Mucosa of rectum (tissue), 2 donors: ENCODE measurements around the gene HTT-AS.

Experiments used
- H3K27ac ChIP-seq, 2 donors: one replicate each; pipeline ENCODE4 v1.7.0; 2013; ENCODE audit warnings: inconsistent platforms in 2 of 2, low read depth in 2 of 2, low read length in 2 of 2
- H3K27me3 ChIP-seq, 2 donors: one replicate each; pipeline ENCODE4 v1.7.0; 2013; ENCODE audit warnings: low read length in 2 of 2; ENCODE audit not compliant: control insufficient read depth in 2 of 2, insufficient read depth in 2 of 2
- H3K36me3 ChIP-seq, 2 donors: one replicate each; pipeline ENCODE4 v1.7.0; 2013; ENCODE audit warnings: low read length in 2 of 2; ENCODE audit not compliant: control insufficient read depth in 2 of 2, insufficient read depth in 2 of 2
- H3K4me1 ChIP-seq, 2 donors: one replicate each; pipeline ENCODE4 v1.7.0; 2013; ENCODE audit warnings: low read length in 2 of 2, mild to moderate bottlenecking in 1 of 2; ENCODE audit not compliant: control insufficient read depth in 2 of 2, insufficient read depth in 2 of 2
- H3K4me3 ChIP-seq, 2 donors: one replicate each; pipeline ENCODE4 v1.7.0; 2013; ENCODE audit warnings: low read length in 2 of 2
- H3K9ac ChIP-seq, 2 donors: one replicate each; pipeline ENCODE4 v1.7.0; 2013; ENCODE audit warnings: low read length in 2 of 2, low read depth in 1 of 2, mild to moderate bottlenecking in 1 of 2
- H3K9me3 ChIP-seq, 2 donors: one replicate each; pipeline ENCODE4 v1.7.0; 2013; ENCODE audit warnings: low read length in 2 of 2; ENCODE audit not compliant: control insufficient read depth in 2 of 2
- donor health status: healthy.
- donor health status: Normal muscosa, but diverticular disease.

The HTT-AS gene

GRCh38 chr4:3073158-3074077 is 920 bp downstream of the HTT-AS start:
- no peaks in the 10 kb centered on the region for H3K27me3 ChIP-seq
- peak overlapping the region; percentile 72 to 76 for H3K4me3 ChIP-seq
- peak overlapping the region; percentile 71 to 72 for H3K9ac ChIP-seq
- H3K36me3 ChIP-seq: no peaks in the 10 kb centered on the region
- H3K27ac ChIP-seq: peak overlapping the region; percentile 56 to 75
- H3K4me1 ChIP-seq: peaks cover 12 to 17% of the 10 kb centered on the region in 2 donors
- no peaks in the 10 kb centered on the region for H3K9me3 ChIP-seq

GRCh38 chr4:3071811-3072210 is 2.5 kb downstream of the HTT-AS start:
- Histone ChIP-seq H3K36me3 (no peaks in the 10 kb centered on the region), H3K9me3 (no peaks in the 10 kb centered on the region), H3K27ac (no peak overlapping the region), H3K27me3 (no peaks in the 10 kb centered on the region), H3K9ac (no peak overlapping the region), H3K4me3 (no peak overlapping the region), H3K4me1 (peaks cover 12 to 16% of the 10 kb centered on the region in 2 donors)

GRCh38 chr4:3070709-3071500 is 3.4 kb downstream of the HTT-AS start:
- Histone ChIP-seq H3K27me3 (no peaks in the 10 kb centered on the region), H3K36me3 (no peaks in the 10 kb centered on the region), H3K27ac (no peak overlapping the region), H3K9ac (no peak overlapping the region), H3K4me3 (no peak overlapping the region), H3K4me1 (peaks cover 7 to 8% of the 10 kb centered on the region in 2 donors), H3K9me3 (no peaks in the 10 kb centered on the region)

GRCh38 chr4:3069661-3070199 is 4.6 kb downstream of the HTT-AS start:
- no peaks in the 10 kb centered on the region for H3K27me3 ChIP-seq
- H3K9ac ChIP-seq: no peak overlapping the region
- no peaks in the 10 kb centered on the region for H3K36me3 ChIP-seq
- H3K9me3 ChIP-seq: no peaks in the 10 kb centered on the region
- no peak overlapping the region for H3K27ac ChIP-seq
- peaks cover 4 to 6% of the 10 kb centered on the region in 2 donors for H3K4me1 ChIP-seq
- H3K4me3 ChIP-seq: no peak overlapping the region

- Histone ChIP-seq H3K27ac (no peak overlapping the region), H3K27me3 (no peaks in the 10 kb centered on the region), H3K9me3 (no peaks in the 10 kb centered on the region), H3K9ac (no peak overlapping the region), H3K4me1 (no peaks in the 10 kb centered on the region), H3K4me3 (no peak overlapping the region), H3K36me3 (no peaks in the 10 kb centered on the region)
Observed at GRCh38 chr4:3067473-3068001, 6.8 kb downstream of the HTT-AS start.

- no peaks in the 10 kb centered on the region for H3K9me3 ChIP-seq
- H3K36me3 ChIP-seq: no peaks in the 10 kb centered on the region
- no peak overlapping the region for H3K4me3 ChIP-seq
Observed at GRCh38 chr4:3066836-3067400, 7.4 kb downstream of the HTT-AS start.

GRCh38 chr4:3065551-3065950 is 8.8 kb downstream of the HTT-AS start:
- H3K9ac ChIP-seq: no peak overlapping the region
- H3K4me1 ChIP-seq: no peaks in the 10 kb centered on the region
- no peaks in the 10 kb centered on the region for H3K36me3 ChIP-seq
- no peaks in the 10 kb centered on the region for H3K27me3 ChIP-seq
- H3K4me3 ChIP-seq: no peak overlapping the region
- H3K9me3 ChIP-seq: no peaks in the 10 kb centered on the region
- H3K27ac ChIP-seq: no peak overlapping the region

More at GRCh38 chr4:3066836-3067400, 7.4 kb downstream of the HTT-AS start:
- no peak overlapping the region for H3K9ac ChIP-seq
- H3K4me1 ChIP-seq: no peaks in the 10 kb centered on the region
- no peak overlapping the region for H3K27ac ChIP-seq
- H3K27me3 ChIP-seq: no peaks in the 10 kb centered on the region

GRCh38 chr4:3062471-3062870 is 11.9 kb downstream of the HTT-AS start:
- Histone ChIP-seq H3K4me1 (no peaks in the 10 kb centered on the region), H3K9me3 (no peaks in the 10 kb centered on the region), H3K9ac (no peak overlapping the region), H3K4me3 (no peak overlapping the region), H3K27me3 (no peaks in the 10 kb centered on the region), H3K27ac (no peak overlapping the region), H3K36me3 (no peaks in the 10 kb centered on the region)

GRCh38 chr4:3060946-3061345 is 13.4 kb downstream of the HTT-AS start:
- H3K9ac ChIP-seq: no peak overlapping the region
- H3K27me3 ChIP-seq: no peaks in the 10 kb centered on the region
- H3K4me3 ChIP-seq: no peak overlapping the region
- peaks cover 0 to 5% of the 10 kb centered on the region in 2 donors for H3K9me3 ChIP-seq
- H3K27ac ChIP-seq: no peak overlapping the region
- no peaks in the 10 kb centered on the region for H3K36me3 ChIP-seq
- no peaks in the 10 kb centered on the region for H3K4me1 ChIP-seq
